NCI-H82 treated with DMSO at 0.1 percent for 48 hours (cell line): Measurements from ENCODE around the gene DISC1.

Experiments
- DNase-seq: peaks from one replicate; lab custom pipeline; 2025; ENCODE audit not compliant: unreplicated experiment; lab: John Stamatoyannopoulos, UW

Gene DISC1

GRCh38 chr1:231921646-231922345 is 295.2 kb downstream of the DISC1 start:
- no peak for DNase-seq

- DNase-seq = no peak
Observed at GRCh38 chr1:231923491-231924041, 297.0 kb downstream of the DISC1 start.

GRCh38 chr1:231924180-231924579 is 297.6 kb downstream of the DISC1 start:
- DNase-seq = no peak

- DNase-seq = no peak
Observed at GRCh38 chr1:231925864-231926263, 299.3 kb downstream of the DISC1 start.

GRCh38 chr1:231926340-231926739 is 299.8 kb downstream of the DISC1 start:
- no peak for DNase-seq

GRCh38 chr1:231926933-231927332 is 300.3 kb downstream of the DISC1 start:
- no peak for DNase-seq

- DNase-seq = no peak
Observed at GRCh38 chr1:231927431-231927830, 300.8 kb downstream of the DISC1 start.

- DNase-seq = no peak
Observed at GRCh38 chr1:231929311-231929710, 302.7 kb downstream of the DISC1 start.

GRCh38 chr1:231930257-231930947 is 303.8 kb downstream of the DISC1 start:
- no peak for DNase-seq

- DNase-seq = no peak
Observed at GRCh38 chr1:231931146-231931545, 304.6 kb downstream of the DISC1 start.

- DNase-seq = no peak
Observed at GRCh38 chr1:231931846-231932454, 305.4 kb downstream of the DISC1 start.

- no peak for DNase-seq
Observed at GRCh38 chr1:231933711-231934626, 307.4 kb downstream of the DISC1 start.

- DNase-seq = peak; percentile 98
Observed at GRCh38 chr1:231934797-231935196, 308.2 kb downstream of the DISC1 start.

- DNase-seq = no peak
Observed at GRCh38 chr1:231935856-231936255, 309.3 kb downstream of the DISC1 start.

- peak; percentile 88 for DNase-seq
Observed at GRCh38 chr1:231936983-231937775, 310.6 kb downstream of the DISC1 start.

- DNase-seq = no peak
Observed at GRCh38 chr1:231938211-231938610, 311.6 kb downstream of the DISC1 start.

GRCh38 chr1:231938711-231939110 is 312.1 kb downstream of the DISC1 start:
- peak; percentile 68 for DNase-seq

GRCh38 chr1:231939118-231939517 is 312.5 kb downstream of the DISC1 start:
- no peak for DNase-seq

GRCh38 chr1:231940116-231940515 is 313.5 kb downstream of the DISC1 start:
- no peak for DNase-seq

GRCh38 chr1:231940701-231941100 is 314.1 kb downstream of the DISC1 start:
- no peak for DNase-seq
